Muscle of back (tissue), 11 donors: ENCODE measurements around the gene ENTHD1. TPM values are rescaled to one million over a fixed set of nuclear protein-coding genes. Genes with fewer than 3 reads are reported as not detected.
A peak's percentile ranks its signal among the peaks of the same experiment; 100 is the strongest.
"Not testable (repeated sequence)": the region's sequence is repeated elsewhere in the genome, so short reads cannot be mapped to it uniquely, and the experiment has no call there.

Source experiments
- DNase-seq, 3 donors: peaks; one replicate each; pipeline versions ENCODE4 v3.0.0 to v3.0.0-alpha.2; 2013
- polyA plus RNA-seq, 10 donors: library from polyadenylated mRNA; unstranded; fragments of 120-200 nt; gene quantifications; one replicate each; pipeline ENCODE4 v1.2.1, GENCODE V29; 2013; ENCODE audit not compliant: insufficient read length in 10 of 10

Gene ENTHD1
- polyA plus RNA-seq, 10 donors: not detected

- peak in 1 of 3 donors; percentile 4 for DNase-seq
These were observed 7.0 kb upstream of the ENTHD1 start, which contains the start of gene GRAP2 for GRCh38 chr22:39900306-39901227. GRAP2 (plus strand) TSS chr22:39901084; CDS start chr22:39947107, 46,023 bp downstream.

- peak in 2 of 3 donors; percentile 11 to 32 for DNase-seq
These were observed 5.4 kb upstream of the ENTHD1 start for GRCh38 chr22:39898997-39899396.

GRCh38 chr22:39897841-39898240 is 4.3 kb upstream of the ENTHD1 start:
- DNase-seq: no peak

- DNase-seq: no peak
These were observed 2.9 kb upstream of the ENTHD1 start for GRCh38 chr22:39896313-39896996.

GRCh38 chr22:39895682-39896081 is 2.1 kb upstream of the ENTHD1 start:
- no peak for DNase-seq

GRCh38 chr22:39894554-39895092 is 1.1 kb upstream of the ENTHD1 start:
- no peak for DNase-seq

GRCh38 chr22:39889924-39890323 is 3.6 kb downstream of the ENTHD1 start:
- DNase-seq: not testable (repeated sequence)

- DNase-seq: no peak
These were observed 10.5 kb downstream of the ENTHD1 start for GRCh38 chr22:39883057-39883456.

GRCh38 chr22:39880722-39881121 is 12.8 kb downstream of the ENTHD1 start:
- no peak for DNase-seq

- no peak for DNase-seq
These were observed 16.3 kb downstream of the ENTHD1 start for GRCh38 chr22:39877079-39877845.

- not testable (repeated sequence) for DNase-seq
These were observed 18.2 kb downstream of the ENTHD1 start for GRCh38 chr22:39875176-39875885.

GRCh38 chr22:39873965-39874364 is 19.6 kb downstream of the ENTHD1 start:
- no peak for DNase-seq

- no peak for DNase-seq
These were observed 21.0 kb downstream of the ENTHD1 start for GRCh38 chr22:39872548-39872947.

GRCh38 chr22:39871008-39871798 is 22.4 kb downstream of the ENTHD1 start:
- no peak for DNase-seq

GRCh38 chr22:39869797-39870196 is 23.8 kb downstream of the ENTHD1 start:
- not testable (repeated sequence) for DNase-seq

- DNase-seq: no peak
These were observed 24.8 kb downstream of the ENTHD1 start for GRCh38 chr22:39868741-39869140.

- no peak for DNase-seq
These were observed 33.5 kb downstream of the ENTHD1 start for GRCh38 chr22:39859903-39860588.

GRCh38 chr22:39856588-39856987 is 37.0 kb downstream of the ENTHD1 start:
- no peak for DNase-seq

GRCh38 chr22:39852799-39853198 is 40.8 kb downstream of the ENTHD1 start:
- no peak for DNase-seq
